Measurements from ENCODE around the gene GZMB. TPM values are rescaled to one million over a fixed set of nuclear protein-coding genes. Genes with fewer than 3 reads are reported as not detected.
"Not testable (repeated sequence)": the region's sequence is repeated elsewhere in the genome, so short reads cannot be mapped to it uniquely, and the experiment has no call there.

The GZMB gene
- total RNA-seq, 2 donors from 2014 or later, result 1,173 to 2,090 TPM

DNA sequence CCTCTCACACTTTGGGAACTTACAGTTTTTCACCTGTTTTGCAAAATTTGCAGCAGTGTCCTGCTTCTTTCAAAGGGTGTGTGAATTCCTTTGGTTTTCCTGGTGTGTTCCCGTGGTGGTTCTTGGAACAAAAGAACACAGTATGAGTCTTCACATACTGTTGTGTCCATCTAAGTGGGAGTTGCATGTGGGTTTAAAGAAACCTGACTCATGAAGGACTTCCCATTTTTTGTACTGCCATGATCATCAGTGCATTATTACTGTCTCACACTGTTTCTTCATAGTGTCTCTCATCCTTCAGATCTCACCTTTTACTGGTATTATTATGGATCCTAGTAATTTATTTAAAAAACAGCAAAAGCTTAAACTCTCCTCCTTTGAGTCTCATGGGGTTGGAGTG lies 20.7 kb downstream of the GZMB start:
- Mint-ChIP-seq H3K4me1 (ENCODE audit: low read depth in 2 of 2) (peaks cover 48 to 59% of the 10 kb centered on the region in 2 donors), H3K4me3 (peak overlapping the region; percentile 30)
- ATAC-seq, result no peak

DNA sequence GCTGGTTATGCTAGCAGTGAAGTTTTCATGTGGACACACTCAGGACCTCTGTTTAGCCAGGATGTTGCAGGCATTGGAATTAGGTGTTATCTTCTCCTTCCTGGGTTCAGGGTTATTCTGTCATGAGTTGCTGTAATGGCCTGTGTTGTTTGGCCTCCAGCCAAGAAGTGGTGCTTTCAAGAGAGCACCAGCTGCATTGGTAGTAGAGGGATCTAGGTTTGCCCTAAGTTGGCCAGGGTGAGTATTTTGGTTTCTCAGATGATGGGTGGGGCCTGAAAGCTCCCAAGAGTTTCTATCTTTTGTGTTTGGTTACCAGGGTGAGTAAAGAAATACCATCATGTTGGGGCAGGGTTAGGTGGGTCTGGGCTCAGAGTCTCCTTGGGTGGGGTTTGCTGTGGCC lies 21.8 kb downstream of the GZMB start:
- peaks cover 57 to 69% of the 10 kb centered on the region in 2 donors for H3K4me1 Mint-ChIP-seq (ENCODE audit: low read depth in 2 of 2)
- no peaks in the 10 kb centered on the region for H3K36me3 Mint-ChIP-seq
- peak overlapping the region; percentile 79 to 80 for H3K27ac Mint-ChIP-seq
- peak overlapping the region; percentile 30 for H3K4me3 Mint-ChIP-seq
- H3K27me3 Mint-ChIP-seq, result no peaks in the 10 kb centered on the region
- no peaks in the 10 kb centered on the region for H3K9me3 Mint-ChIP-seq
- ATAC-seq (no peak), DNase-seq (ENCODE audit: low spot score) (no peak)

More for the DNA sequence above, 20.7 kb downstream of the GZMB start:
- H3K36me3 Mint-ChIP-seq, result no peaks in the 10 kb centered on the region
- no peaks in the 10 kb centered on the region for H3K27me3 Mint-ChIP-seq
- no peaks in the 10 kb centered on the region for H3K9me3 Mint-ChIP-seq
- DNase-seq (ENCODE audit: low spot score), result no peak
- peak overlapping the region; percentile 79 to 80 for H3K27ac Mint-ChIP-seq

DNA sequence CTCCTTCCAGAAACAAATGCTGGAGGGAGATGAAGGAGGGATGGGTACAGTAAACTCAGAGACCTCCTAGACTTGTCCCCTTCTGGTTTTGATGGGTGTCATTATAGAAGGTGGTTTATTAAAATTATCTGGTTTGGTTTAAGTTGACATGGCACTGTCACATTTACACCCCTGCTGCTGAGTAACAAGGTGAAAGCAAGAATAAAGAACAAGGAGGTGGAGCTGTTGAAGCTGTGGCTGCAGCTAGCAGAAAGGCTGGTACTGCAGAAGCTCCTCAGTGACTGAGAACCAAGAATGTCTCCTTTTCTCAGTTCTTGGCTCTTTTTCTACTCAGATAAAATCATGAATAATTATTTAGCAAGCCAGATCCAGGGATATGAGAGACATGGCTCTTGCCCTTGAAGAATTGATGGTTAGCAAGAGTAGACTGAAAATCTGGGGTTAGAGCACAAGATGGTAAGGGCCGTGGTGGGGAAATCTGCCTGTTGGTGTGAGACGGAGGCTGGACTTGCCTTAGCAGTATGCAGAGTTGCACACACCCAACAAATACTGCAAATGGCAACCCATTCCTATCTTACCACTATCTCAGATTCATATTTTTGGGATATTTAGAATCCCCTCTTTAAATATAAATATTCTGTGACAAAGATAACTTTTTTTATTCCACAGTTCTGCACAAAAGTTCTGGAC lies 24.2 kb downstream of the GZMB start, which contains the start of gene GZMH:
TSS of gene GZMH (minus strand) at position 31 of the 690 bp plus-strand sequence. CDS start 72 bp downstream, outside the sequence.
- Mint-ChIP-seq H3K4me3 (peak within 1 kb of the TSS; percentile 86), H3K36me3 (no peaks in the 10 kb centered on the region), H3K9me3 (no peaks in the 10 kb centered on the region), H3K27ac (peak within 1 kb of the TSS; percentile 92 to 97), H3K4me1 (ENCODE audit: low read depth in 2 of 2) (peaks cover 77 to 88% of the 10 kb centered on the region in 2 donors), H3K27me3 (no peaks in the 10 kb centered on the region)
- ATAC-seq (peak; percentile 81 to 88), DNase-seq (ENCODE audit: low spot score) (no peak)

DNA sequence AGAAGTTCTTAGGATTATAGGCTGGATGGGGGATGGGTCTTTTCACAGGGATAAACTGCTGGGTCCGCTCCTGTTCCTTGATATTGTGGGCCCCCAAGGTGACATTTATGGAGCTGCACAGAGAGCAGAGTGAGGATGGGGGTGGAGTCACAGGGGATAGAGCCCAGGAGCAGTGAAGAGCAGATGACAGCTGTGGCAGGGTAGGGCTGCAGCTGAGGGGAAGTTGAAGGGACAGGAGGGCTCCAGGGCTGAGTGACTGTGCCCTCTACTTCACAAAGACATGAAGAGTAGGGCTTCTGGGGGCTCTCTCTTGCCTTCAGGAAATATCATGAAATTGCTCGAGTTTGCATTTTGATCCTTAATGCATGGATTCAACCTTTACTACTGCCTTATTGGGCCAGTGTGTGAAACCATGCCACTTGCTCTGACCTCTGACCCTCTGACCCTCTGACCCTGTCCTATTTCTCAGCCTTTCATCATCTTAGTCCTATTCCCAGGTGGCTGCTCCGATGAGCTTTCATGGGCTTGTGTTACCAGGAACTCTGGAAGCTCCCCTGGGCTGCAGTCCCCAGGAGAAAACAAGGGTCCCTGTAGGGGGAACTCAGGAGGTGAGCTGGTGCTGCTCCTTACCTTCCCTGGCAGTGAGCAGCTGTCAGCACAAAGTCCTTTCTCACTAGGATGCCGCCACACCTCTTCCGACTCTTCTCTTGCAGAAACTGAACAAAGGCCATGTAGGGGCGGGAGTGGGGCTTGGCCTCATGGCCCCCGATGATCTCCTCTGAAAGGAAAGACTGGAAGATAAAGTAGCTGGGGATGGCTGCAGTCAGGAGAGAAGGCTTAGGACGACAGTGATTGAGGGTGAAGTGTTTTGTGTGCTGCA lies 26.1 kb downstream of the GZMB start:
- ATAC-seq (peak in 1 of 2 donors; percentile 34), DNase-seq (ENCODE audit: low spot score) (no peak)
- H3K27me3 Mint-ChIP-seq, result no peaks in the 10 kb centered on the region
- no peaks in the 10 kb centered on the region for H3K9me3 Mint-ChIP-seq
- no peaks in the 10 kb centered on the region for H3K36me3 Mint-ChIP-seq
- H3K4me1 Mint-ChIP-seq (ENCODE audit: low read depth in 2 of 2), result peaks cover 63 to 71% of the 10 kb centered on the region in 2 donors
- peak overlapping the region; percentile 86 for H3K4me3 Mint-ChIP-seq
- peak overlapping the region; percentile 92 to 97 for H3K27ac Mint-ChIP-seq

DNA sequence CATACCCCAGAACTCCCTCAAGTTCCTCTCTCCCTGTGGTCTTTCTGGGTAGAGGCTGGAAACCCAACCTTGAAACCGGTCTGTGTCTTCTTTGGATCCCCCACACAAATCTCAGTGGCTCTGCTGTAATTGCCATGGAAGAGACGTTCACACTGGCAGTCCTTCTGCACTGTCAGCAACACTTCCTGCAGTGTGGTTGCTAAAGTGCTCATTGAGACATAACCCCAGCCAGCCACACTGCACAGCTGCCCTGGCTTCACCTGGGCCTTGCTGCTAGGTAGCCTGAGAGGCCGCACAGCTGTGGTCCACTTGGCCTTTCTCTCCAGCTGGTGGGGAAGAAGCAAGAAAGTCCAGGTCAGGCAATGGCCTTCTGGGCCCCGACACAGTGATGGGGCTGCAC lies 26.9 kb downstream of the GZMB start:
- Mint-ChIP-seq H3K27ac (peak overlapping the region; percentile 92 to 97), H3K4me1 (ENCODE audit: low read depth in 2 of 2) (peaks cover 56 to 64% of the 10 kb centered on the region in 2 donors), H3K9me3 (no peaks in the 10 kb centered on the region), H3K4me3 (peak overlapping the region; percentile 86), H3K36me3 (no peaks in the 10 kb centered on the region), H3K27me3 (no peaks in the 10 kb centered on the region)
- DNase-seq (ENCODE audit: low spot score) (no peak), ATAC-seq (peak; percentile 81 to 83)

DNA sequence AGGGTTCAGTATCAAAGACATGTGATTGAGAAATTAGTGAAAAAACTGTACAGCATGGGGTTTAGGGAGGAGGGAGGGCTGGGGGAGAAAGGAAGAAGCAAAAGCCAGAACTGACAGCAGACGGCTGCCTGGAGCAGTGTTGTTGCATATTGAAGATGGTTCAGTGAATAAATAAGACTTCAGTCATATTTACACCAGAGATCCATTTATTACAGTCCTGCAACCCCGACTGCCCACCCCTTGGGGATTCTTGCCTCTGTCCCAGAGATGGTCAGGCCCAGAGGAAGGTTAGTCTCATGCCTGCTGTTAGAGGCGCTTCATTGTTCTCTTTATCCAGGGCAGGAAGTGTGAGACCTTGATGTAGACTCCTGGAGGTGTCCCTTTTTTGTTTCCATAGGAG lies 27.7 kb downstream of the GZMB start:
- Mint-ChIP-seq H3K4me1 (ENCODE audit: low read depth in 2 of 2) (peaks cover 49 to 56% of the 10 kb centered on the region in 2 donors), H3K36me3 (no peaks in the 10 kb centered on the region), H3K27me3 (no peaks in the 10 kb centered on the region), H3K9me3 (no peaks in the 10 kb centered on the region), H3K4me3 (peak overlapping the region; percentile 86), H3K27ac (peak overlapping the region; percentile 92 to 97)
- ATAC-seq (no peak), DNase-seq (ENCODE audit: low spot score) (no peak)

DNA sequence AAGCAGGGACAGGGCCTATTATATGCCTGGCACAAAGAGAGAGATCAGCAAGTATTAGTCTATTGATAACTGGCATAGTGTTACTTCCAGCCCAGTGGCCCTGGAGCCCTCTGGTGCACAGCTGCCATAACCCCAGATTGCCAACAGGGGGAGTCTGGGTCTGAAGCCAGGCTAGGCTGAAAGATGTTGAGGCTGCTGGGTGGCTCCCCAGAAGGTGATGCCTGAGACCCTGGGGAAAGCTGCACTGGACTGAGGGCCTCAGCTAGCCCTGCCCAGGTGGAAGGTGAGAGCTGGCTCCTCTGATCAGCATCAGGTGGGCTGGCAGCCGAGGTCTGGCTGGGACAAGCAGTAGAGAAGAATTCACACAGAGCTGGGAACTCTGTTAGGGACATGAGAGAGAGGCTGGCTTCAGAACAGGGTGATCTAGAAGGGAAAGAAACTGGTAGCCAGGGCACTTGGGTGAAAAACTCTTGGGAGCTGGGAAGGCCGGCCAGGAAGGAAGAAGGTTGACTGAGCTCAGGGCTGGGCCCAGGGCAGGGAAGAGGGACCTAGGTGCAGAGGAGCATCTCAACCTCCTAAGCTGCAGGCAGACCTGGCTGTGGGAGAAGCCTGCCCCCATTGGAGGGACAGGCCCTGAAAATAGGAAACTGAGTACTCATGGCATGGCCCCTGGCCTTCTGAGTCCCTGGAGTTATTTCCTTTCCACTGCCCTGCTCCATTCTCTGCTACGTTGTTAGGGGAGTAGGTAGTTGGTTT lies 28.4 kb downstream of the GZMB start:
- Mint-ChIP-seq H3K36me3 (no peaks in the 10 kb centered on the region), H3K4me1 (ENCODE audit: low read depth in 2 of 2) (peaks cover 49 to 52% of the 10 kb centered on the region in 2 donors), H3K4me3 (peak overlapping the region; percentile 86), H3K27me3 (no peaks in the 10 kb centered on the region), H3K27ac (peak overlapping the region; percentile 92 to 97), H3K9me3 (no peaks in the 10 kb centered on the region)
- DNase-seq (ENCODE audit: low spot score), result peak; percentile 81
- peak; percentile 68 to 75 for ATAC-seq

DNA sequence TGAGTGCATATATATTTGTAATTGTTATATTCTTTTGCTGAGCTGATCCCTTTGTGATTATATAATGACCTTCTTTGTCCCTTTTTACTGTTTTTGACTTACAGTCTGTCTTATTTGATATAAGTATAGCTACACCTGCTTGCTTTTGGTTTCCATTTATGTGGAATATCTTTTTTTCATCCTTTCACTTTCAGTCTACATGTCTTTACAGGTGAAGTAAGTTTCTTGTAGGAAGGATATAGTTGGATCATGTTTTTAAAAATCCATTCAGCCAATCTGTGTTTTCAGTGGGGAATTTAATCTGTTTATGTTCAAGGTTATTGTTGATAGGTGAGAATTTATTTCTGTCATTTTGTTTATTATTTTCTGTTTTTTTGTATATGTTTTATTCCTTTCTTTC lies 36.6 kb downstream of the GZMB start:
- DNase-seq (ENCODE audit: low spot score) (no peak), ATAC-seq (no peak)
- H3K27me3 Mint-ChIP-seq, result peaks cover 0 to under 1% of the 10 kb centered on the region in 2 donors
- H3K27ac Mint-ChIP-seq, result no peak overlapping the region
- H3K4me3 Mint-ChIP-seq, result no peak overlapping the region
- H3K9me3 Mint-ChIP-seq, result peaks cover 7% of the 10 kb centered on the region
- peaks cover 0 to 4% of the 10 kb centered on the region in 2 donors for H3K4me1 Mint-ChIP-seq (ENCODE audit: low read depth in 2 of 2)
- H3K36me3 Mint-ChIP-seq, result peaks cover 42% of the 10 kb centered on the region

DNA sequence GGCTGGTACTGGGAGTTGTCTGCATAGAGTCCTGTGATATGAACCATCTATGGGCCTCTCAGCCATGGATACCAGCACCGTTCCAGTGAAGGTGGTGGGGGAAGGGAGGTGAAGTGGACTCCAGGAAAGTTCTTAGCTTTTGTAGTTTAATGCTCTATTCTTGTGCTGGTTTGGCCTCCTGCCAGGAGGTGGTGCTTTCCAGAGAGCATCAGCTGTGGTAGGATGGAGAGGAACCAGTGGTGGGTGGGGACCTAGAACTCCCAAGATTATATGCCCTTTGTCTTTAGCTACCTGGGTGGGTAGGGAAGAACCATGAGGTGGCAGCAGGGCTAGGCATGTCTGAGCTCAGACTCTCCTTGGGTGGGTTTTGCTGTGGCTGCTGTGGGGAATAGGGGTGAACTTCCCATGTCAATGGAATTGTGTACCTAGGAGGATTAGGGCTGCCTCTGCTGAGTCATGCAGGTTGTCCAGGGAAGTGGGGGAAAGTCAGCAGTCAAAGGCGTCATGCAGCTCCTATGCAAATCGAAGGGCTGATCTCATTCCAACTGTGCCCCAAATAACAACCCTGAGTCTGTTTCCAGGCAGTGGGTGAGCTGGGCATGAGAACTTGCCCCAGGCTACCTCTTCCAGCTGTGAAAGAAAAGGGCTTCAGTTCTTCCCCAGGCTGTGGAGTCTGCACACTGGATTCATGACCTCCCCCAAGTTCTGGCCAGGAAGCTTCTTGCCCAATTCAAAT lies 38.7 kb downstream of the GZMB start:
- ATAC-seq, result no peak

DNA sequence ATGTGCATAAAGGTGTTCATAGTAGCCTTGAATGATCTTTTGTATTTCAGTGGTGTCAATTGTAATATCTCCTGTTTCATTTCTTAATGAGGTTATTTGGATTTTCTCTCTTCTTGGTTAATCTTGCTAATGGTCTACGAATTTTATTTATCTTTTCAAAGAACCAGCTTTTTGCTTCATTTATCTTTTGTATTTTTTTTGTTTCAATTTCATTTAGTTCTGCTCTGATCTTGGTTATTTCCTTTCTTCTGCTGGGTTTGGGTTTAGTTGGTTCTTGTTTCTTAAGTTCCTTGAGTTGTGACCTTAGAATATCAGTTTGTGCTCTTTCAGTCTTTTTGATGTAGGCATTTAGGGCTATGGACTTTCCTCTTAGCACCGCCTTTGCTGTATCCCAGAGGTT lies 43.0 kb downstream of the GZMB start:
- H3K4me1 Mint-ChIP-seq (ENCODE audit: low read depth in 2 of 2); H3K9me3 Mint-ChIP-seq; H3K27ac Mint-ChIP-seq; DNase-seq (ENCODE audit: low spot score); ATAC-seq; H3K4me3 Mint-ChIP-seq: not testable (repeated sequence)
- peaks cover 23% of the 10 kb centered on the region for H3K36me3 Mint-ChIP-seq
- H3K27me3 Mint-ChIP-seq, result peaks cover 8 to 11% of the 10 kb centered on the region in 2 donors

More for the DNA sequence above, 38.7 kb downstream of the GZMB start:
- peaks cover 8 to 11% of the 10 kb centered on the region in 2 donors for H3K27me3 Mint-ChIP-seq
- H3K4me3 Mint-ChIP-seq, result no peak overlapping the region
- no peak for DNase-seq (ENCODE audit: low spot score)
- peaks cover 50% of the 10 kb centered on the region for H3K36me3 Mint-ChIP-seq
- H3K27ac Mint-ChIP-seq, result peak overlapping the region in 1 of 2 donors; percentile 21
- H3K9me3 Mint-ChIP-seq, result peaks cover 6% of the 10 kb centered on the region
- H3K4me1 Mint-ChIP-seq (ENCODE audit: low read depth in 2 of 2), result peaks cover 0 to 3% of the 10 kb centered on the region in 2 donors

DNA sequence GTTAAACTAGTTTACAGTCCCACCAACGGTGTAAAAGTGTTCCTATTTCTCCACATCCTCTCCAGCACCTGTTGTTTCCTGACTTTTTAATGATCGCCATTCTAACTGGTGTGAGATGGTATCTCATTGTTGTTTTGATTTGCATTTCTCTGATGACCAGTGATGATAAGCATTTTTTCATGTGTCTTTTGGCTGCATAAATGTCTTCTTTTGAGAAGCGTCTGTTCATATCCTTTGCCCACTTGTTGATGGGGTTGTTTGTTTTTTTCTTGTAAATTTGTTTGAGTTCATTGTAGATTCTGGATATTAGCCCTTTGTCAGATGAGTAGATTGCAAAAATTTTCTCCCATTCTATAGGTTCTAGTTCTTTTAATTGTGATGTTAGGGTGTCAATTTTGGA lies 49.6 kb downstream of the GZMB start:
- H3K36me3 Mint-ChIP-seq, result peaks cover 11% of the 10 kb centered on the region

More for the DNA sequence above, 49.6 kb downstream of the GZMB start:
- H3K27ac Mint-ChIP-seq; H3K4me3 Mint-ChIP-seq; H3K4me1 Mint-ChIP-seq (ENCODE audit: low read depth in 2 of 2); DNase-seq (ENCODE audit: low spot score); ATAC-seq; H3K9me3 Mint-ChIP-seq; H3K27me3 Mint-ChIP-seq: not testable (repeated sequence)
